ENCODE measurements around the gene MYOM3. TPM values are rescaled to one million over a fixed set of nuclear protein-coding genes. Genes with fewer than 3 reads are reported as not detected.

The MYOM3 gene
- total RNA-seq, 1 donor from 2014 or later, result 1.2 TPM

GRCh38 chr1:24096739-24097103, 15.2 kb downstream of the MYOM3 start:
- DNase-seq (ENCODE audit: low spot score in 2 of 2), result no peak
- H3K27me3 ChIP-seq, result no peaks in the 10 kb centered on the region
- H3K4me3 ChIP-seq, result no peak overlapping the region
- no peaks in the 10 kb centered on the region for H3K36me3 ChIP-seq
- TF ChIP-seq CTCF (IDR thresholded peaks at IDR 0.05), result no peak
- no peaks in the 10 kb centered on the region for H3K4me1 ChIP-seq
- H3K9me3 ChIP-seq, result no peaks in the 10 kb centered on the region
- H3K27ac ChIP-seq, result no peak overlapping the region
- intact Hi-C loops (cut with DNase I), result no loop called here

GRCh38 chr1:24096009-24096738, 15.8 kb downstream of the MYOM3 start:
- Histone ChIP-seq H3K27ac (no peak overlapping the region), H3K27me3 (no peaks in the 10 kb centered on the region), H3K9me3 (no peaks in the 10 kb centered on the region), H3K4me1 (no peaks in the 10 kb centered on the region), H3K36me3 (no peaks in the 10 kb centered on the region), H3K4me3 (no peak overlapping the region)
- intact Hi-C loops (cut with DNase I), result no loop called here
- no peak for DNase-seq (ENCODE audit: low spot score in 2 of 2)
- no peak for TF ChIP-seq CTCF (IDR thresholded peaks at IDR 0.05)

GRCh38 chr1:24095140-24095859, 16.6 kb downstream of the MYOM3 start:
- TF ChIP-seq CTCF (IDR thresholded peaks at IDR 0.05), result no peak
- no peaks in the 10 kb centered on the region for H3K36me3 ChIP-seq
- H3K9me3 ChIP-seq, result no peaks in the 10 kb centered on the region
- H3K4me1 ChIP-seq, result no peaks in the 10 kb centered on the region
- H3K4me3 ChIP-seq, result no peak overlapping the region
- intact Hi-C loops (cut with DNase I), result no loop called here
- H3K27me3 ChIP-seq, result no peaks in the 10 kb centered on the region
- no peak for DNase-seq (ENCODE audit: low spot score in 2 of 2)
- no peak overlapping the region for H3K27ac ChIP-seq

DNA sequence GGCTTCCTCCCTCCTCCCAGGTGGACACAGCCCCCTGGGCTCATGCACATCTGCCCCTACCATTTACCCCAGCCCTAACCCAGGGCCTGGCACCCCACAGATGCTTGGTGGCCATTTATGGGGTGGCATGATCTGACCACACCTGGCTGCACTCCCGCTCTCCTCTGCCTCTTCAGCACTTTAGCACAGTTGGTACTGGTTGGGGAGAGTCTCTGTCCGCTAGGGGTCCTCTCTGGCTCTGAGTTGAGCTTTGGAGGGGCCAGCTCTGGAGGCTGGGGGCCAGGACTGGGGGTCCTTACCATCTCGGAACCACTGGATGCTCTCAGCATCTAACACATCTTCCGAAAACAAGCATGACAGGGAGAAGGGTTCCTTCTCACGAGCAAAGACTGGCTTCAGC, 17.4 kb downstream of the MYOM3 start:
- DNase-seq (ENCODE audit: low spot score in 2 of 2), result no peak
- no peak overlapping the region for H3K4me3 ChIP-seq
- H3K27me3 ChIP-seq, result no peaks in the 10 kb centered on the region
- no peaks in the 10 kb centered on the region for H3K4me1 ChIP-seq
- H3K27ac ChIP-seq, result no peak overlapping the region
- H3K36me3 ChIP-seq, result no peaks in the 10 kb centered on the region
- intact Hi-C loops (cut with DNase I), result no loop called here
- H3K9me3 ChIP-seq, result no peaks in the 10 kb centered on the region
- no peak for TF ChIP-seq CTCF (IDR thresholded peaks at IDR 0.05)

GRCh38 chr1:24093732-24094131, 18.2 kb downstream of the MYOM3 start:
- no peak for DNase-seq (ENCODE audit: low spot score in 2 of 2)
- TF ChIP-seq CTCF (IDR thresholded peaks at IDR 0.05), result no peak
- Histone ChIP-seq H3K36me3 (no peaks in the 10 kb centered on the region), H3K27ac (no peak overlapping the region), H3K4me1 (no peaks in the 10 kb centered on the region), H3K27me3 (no peaks in the 10 kb centered on the region), H3K4me3 (no peak overlapping the region), H3K9me3 (no peaks in the 10 kb centered on the region)
- intact Hi-C loops (cut with DNase I), result no loop called here

All from ascending aorta (tissue), 2 donors.